COLO829 (cell line): ENCODE data around the gene MEF2C.
A peak's percentile ranks its signal among the peaks of the same experiment; 100 is the strongest.
"Not testable (repeated sequence)": the region's sequence is repeated elsewhere in the genome, so short reads cannot be mapped to it uniquely, and the experiment has no call there.

ENCODE experiments used
- DNase-seq: peaks from one replicate; pipeline ENCODE4 v3.0.0; 2012; ENCODE audit warnings: low spot score

The MEF2C gene

DNA sequence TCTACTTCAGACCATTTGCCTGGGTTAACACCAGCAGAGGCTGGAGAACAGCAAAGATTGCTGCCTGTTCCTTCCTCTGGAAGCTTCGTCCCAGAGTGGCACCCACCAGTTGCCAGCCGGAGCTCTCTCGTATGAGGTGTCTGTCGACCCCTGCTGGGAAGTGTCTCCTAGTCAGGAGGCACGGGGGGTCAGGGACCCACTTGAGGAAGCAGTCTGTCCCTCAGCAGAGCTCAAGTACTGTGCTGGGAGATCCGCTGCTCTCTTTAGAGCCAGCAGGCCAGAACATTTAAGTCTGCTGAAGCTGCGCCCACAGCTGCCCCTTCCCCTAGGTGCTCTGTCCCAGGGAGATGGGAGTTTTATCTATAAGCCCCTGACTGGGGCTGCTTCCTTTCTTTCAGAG is 84.1 kb downstream of the MEF2C start:
- DNase-seq, result not testable (repeated sequence)

DNA sequence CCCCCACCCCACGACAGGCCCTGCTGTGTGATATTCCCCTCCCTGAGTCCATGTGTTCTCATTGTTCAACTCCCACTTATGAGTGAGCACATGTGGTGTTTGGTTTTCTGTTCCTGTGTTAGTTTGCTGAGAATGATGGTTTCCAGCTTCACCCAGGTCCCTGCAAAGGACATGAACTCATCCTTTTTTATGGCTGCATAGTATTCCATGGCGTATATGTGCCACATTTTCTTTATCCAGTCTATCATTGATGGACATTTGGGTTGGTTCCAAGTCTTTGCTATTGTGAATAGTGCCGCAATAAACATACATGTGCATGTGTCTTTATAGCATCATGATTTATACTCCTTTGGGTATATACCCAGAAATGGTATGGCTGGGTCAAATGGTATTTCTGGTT is 89.2 kb downstream of the MEF2C start:
- DNase-seq, result not testable (repeated sequence)

DNA sequence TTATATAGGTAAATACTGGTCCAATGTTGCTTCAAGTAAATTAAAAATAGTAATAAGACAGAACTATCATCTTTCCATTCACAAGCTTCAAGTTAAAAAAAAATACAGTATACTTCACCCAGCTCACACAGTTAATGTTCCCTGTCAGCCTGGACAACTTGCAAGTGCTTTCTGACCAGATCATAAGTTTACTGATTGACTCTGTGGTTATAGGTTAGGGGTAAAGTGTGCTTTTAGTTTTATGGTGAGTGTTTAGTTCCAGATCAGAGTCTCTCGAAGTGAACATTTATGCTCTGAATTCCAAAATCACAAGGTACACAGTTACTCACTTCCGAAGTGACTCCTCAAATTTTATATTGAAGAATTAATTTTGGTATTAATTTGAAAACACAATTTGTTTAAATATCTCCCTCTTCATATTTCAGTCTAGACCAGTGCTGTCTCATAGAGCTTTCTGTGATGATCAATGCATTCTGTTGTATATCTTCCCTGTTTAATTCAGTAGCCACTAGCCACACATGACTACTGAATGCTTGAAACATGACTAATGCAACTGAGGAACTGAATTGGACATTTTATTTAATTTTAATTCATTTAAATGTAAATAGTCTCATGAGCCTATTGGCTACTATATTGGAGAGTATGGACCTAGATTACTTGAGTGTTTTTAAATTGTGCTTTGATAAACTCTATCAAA is 90.7 kb downstream of the MEF2C start:
- DNase-seq, result no peak

DNA sequence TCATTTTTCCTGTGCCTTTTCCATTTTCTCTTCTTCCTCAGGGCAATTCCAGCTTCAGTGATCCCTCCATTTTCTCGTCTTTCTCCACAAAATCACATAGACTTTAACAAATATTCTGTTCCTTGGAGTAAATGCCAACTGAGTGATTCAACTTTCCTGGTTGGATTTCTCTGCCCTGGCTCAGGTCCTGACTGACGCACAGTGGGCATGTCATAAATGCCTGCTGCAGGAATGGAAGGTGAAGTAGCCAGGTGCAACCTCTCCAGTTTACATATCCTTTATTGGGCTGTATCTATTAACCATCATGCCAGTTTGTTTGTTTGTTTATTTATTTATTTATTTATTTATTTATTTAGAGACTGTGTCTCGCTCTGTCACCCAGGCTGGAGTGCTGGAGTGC is 95.1 kb downstream of the MEF2C start:
- DNase-seq, result no peak

GRCh38 chr5:88786789-88787188 is 96.2 kb downstream of the MEF2C start:
- no peak for DNase-seq

- DNase-seq, result peak; percentile 54
Observed at GRCh38 chr5:88785746-88786565, 97.0 kb downstream of the MEF2C start.

DNA sequence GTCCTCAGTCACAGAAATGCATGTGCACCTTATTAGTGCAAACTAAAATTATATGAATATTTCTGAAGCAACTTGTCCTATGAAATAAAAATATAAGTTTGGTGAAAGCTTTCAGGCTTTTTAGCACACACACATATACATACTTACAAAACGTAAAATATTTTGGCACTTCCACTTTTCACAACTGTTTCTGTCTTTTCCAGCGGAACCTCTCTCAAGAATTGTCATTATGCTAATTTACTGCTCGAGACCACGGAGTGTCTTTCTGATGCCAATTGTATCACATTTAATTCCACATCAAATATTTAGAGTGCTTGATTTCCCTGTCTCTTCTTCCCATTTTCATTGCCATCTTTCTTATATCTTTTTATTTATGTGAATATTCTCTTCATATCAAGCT is 100.4 kb downstream of the MEF2C start:
- DNase-seq, result no peak

- no peak for DNase-seq
Observed at GRCh38 chr5:88780736-88781135, 102.2 kb downstream of the MEF2C start.

DNA sequence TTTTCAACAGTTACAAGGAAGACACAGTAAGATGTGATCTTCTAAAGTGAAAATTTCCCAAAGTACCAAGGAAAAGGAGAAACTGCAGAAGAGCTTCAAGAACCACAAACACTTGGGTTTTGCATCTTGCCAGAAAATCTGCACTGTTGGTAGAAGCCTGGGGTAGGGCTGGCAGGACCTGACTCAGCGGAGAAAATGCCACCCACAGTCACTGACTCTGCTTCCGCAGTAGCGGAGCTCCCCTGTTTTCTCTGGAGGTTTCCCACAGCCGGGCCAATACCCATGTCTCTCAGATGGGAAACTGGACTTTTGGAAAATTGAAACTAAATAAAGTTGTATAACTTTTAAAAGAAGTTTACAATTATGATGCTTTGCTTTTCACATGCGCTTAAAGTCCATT is 104.2 kb downstream of the MEF2C start:
- DNase-seq, result no peak

- DNase-seq, result no peak
Observed at GRCh38 chr5:88776692-88777091, 106.3 kb downstream of the MEF2C start.

DNA sequence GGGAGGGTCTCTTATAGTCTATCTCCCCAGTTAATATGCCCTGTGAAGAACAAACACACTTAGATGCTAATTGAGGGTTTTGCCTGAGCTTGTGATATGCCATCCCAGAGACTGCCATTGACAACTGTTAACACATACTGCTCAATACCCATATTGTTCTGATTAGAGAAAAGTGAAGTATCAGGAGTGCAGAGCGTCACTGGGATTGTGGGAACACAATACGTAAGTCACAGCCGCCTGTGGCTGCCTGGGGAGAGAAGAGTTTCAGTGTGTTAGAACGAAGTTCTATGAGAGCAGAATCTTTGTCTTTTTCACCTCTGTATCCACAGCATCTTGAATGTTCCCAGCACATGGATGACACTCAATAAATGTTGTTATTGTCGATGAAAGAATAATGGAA is 110.2 kb downstream of the MEF2C start:
- no peak for DNase-seq

DNA sequence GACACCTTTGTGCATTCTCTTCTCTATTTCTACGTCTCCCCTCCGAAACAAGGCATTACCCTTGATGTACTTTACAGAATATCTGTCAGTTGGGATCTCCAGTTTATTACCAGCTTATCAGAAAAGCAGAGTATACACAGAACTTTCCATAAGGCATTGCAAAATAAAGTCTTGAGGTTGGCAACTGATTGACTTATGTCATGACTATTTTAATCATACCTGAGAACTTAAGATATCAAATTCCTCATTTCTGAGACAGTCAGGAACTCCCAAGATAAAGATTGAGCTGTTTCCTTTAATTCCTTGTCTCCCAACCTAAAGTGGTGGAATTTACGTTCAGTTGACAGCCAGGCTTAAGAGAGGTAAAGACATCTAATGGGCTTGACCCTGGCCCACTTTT is 110.9 kb downstream of the MEF2C start:
- no peak for DNase-seq

DNA sequence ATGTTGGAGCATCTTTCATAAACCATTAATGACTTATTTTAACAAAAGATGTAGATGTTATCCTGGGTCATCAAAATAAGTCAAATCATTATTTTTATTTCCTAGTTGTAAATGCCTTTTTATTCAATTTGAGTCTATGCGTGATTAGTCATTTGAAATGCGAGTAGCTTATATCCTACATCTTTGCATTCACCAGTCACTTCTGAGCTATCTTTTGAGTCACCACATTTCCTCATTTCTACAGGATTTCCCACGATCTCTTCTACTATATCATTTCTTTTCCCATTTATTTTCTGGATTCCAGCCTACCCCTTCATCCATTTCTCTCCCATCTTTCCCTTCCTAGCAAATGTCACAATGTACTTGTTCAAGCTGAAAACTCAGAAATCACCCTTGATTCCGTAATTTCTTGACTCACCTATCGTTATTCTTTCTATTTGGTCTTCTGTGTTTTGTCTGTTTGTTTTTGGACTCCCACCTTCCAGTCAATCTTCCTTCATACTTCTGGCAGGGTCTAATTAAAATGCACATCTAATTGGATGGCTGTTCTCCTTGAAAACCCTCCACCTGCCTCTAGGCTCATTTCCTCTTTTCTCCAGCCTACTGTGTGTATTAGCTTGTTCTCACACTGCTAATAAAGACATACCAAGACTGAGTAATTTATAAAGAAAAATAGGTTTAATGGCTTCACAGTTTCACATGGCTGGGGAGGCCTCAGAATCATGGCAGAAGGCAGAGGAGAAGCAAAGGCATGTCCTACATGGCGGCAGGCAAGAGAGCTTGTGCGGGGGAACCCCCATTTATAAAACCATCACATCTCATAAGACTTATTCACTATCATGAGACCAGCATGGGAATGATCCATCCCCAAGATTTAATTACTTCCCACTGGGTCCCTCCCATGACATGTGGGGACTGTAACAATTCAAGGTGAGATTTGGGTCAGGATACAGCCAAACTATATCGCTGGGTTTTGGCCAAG is 112.4 kb downstream of the MEF2C start:
- no peak for DNase-seq

GRCh38 chr5:88769165-88769564 is 113.8 kb downstream of the MEF2C start:
- DNase-seq, result no peak

DNA sequence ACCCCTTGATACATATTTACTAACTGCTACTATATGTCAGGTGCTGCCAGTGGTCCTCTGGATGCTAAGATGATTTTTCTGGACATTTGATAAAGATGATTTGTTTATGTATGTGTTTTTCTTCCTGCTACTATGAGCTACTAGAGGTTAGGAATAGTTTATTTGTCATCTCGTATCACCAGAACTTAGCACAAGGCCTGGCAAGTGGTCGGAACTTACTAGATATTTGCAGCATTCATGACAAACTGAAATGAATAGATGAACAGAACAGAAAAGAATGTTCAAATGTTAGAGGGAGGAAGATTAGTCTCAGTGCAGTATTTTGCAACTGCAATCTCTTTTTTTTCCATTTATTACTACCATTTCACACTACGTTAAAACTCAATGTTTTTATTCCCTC is 114.6 kb downstream of the MEF2C start:
- DNase-seq, result no peak

DNA sequence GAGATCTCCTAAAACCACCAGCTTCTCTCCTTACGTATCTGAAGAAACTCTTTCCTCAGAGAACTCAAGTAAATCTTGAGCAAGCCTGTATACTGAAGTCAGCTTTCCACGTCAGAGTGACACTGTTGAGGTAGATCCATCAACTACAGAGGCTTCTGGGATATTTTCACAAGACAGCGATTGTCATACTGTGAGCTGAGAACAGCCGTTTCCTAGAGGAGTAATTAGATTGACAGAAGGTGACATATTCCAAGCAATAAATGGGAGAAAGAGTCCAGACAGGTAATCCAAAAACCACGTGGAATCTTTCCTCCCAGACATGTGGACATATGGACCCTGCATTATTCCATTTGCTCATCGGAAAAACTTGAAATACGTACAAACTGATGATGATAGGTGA is 117.2 kb downstream of the MEF2C start:
- no peak for DNase-seq

DNA sequence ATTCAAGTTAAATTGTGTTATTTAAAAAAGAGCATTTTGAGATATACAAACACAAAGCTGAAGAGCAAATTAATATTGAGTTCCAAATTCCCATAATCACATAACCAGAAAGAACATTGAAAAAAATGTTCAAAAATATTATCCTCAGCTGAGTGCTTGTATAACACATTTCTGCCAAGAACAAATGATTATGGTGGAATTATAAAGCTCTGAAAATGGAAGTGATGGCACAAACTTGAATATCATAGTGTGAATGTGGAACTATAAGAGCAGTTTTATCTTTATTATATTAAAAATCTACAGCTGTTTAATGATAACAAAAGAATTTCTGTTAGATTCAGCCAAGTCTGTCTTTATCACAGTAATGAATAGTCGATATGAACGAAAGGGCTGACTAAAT is 117.8 kb downstream of the MEF2C start:
- DNase-seq, result no peak

DNA sequence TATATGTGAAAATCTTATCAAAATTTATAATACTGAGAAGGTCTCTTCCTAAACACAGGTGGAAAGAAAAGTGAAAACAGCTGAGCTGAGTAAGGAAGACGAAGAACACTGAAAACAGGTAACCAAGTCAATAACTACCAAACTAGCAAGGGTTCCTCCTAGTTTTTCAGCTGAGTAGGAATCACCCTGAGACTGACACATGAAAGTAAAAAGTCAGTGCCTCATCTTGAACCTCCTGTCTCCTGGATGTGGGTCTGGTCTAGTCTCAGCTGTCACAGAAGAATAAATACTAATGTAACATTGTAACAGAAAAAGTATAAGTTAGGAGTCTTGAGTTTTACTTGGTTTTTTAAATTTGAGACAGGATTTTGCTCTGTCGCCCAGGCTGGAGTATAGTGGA is 121.0 kb downstream of the MEF2C start:
- DNase-seq, result no peak

DNA sequence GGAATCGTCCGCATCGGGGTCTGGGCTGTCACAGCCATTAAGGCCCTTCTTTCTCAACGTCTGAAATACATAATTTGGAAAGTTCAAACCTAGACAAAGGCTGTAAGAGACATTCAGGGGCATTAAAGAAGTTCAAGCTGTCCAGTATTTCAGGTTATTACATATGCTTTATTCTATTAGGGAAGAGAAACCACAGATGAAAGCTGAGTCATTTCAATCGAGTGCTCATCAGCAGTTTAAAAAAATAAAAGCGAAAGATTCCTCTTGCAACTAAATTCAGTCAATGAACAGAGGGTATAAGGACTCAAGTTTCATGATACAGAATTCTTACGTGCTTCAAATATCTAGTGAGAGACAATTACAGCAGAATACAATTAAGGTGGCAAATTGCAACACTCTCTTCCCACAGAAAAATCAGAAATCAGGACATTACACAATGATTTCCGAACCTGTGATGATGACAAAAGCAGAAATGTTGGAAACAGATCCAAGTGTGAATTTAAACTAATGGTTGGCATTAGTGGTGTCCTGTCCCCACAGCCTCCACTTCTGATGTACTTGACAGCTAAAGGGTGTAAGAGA is 121.6 kb downstream of the MEF2C start:
- no peak for DNase-seq

DNA sequence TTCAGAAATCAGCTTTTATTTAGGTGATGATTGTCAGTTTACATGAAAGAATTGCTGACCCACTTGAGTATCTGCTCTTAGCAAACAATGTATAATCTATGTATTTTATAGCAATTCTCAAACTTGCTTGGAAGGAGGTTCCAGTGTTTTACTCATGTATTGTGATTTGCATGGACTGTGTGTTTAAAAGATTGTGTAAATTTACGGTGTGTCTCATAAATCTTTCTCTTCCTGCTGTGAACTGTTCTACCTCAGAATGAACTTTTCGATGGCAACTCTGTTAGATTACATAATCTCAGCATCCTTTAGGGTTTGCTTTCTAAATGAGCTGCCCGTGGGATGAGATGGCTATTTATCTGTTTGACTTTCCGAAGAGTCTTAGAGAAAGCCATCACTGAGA is 122.5 kb downstream of the MEF2C start:
- no peak for DNase-seq

- DNase-seq, result no peak
Observed at GRCh38 chr5:88758591-88758990, 124.4 kb downstream of the MEF2C start.

DNA sequence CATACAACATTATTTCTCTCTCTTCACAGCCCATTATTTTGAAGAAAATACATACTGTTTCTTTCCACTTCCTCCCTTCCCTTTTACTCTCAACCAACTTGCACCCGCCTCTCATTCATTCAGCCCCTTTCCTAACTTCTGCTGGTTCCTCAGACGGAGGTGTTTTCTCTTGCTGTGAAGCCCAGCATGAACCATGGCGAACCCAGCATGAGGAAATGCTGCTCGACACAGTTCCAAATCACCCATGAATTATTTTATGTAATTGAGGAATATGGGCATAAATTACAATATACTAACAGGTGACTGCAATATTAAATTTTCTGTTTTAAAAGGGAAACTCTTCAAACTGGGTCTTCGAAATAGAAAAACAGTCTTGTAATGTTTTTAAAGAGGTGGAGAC is 124.8 kb downstream of the MEF2C start:
- no peak for DNase-seq
